ENCODE measurements around the gene ID3. TPM values are rescaled to one million over a fixed set of nuclear protein-coding genes. Genes with fewer than 3 reads are reported as not detected.

The ID3 gene
- total RNA-seq, 1 experiment from 2014 or later: 92.5 TPM

DNA sequence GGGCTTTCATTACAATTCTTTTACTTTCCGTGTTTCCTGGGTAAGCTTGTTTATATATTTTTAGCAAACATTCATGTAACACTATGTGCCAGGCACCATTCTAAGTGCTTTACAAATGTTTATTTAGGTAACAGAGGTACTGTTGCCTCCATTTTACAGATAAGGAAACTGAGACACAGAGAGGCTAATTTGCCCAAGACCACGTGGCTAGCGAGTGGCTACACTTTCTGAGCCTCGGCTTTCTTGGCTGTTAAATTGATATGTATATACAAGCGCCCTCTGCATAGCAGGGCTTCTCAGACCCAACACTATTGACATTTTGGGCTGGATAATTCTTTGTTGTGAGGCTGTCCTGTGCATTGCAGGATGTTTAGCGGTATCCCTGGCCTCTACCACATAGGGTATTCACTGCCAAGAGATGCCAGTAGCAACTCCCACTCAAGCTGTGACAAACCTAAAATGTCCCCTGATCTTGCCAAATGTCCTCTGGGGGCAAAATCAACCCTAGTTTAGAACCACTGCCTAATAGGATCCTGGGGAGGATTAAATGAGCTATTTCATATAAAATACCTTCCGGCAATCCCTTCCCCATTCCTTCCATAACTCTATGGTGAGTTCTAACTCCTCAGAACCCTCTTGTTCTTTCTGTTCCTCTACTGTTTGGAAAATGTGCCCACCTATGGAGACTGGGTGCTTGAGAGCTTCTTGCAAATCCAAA lies 17.2 kb upstream of the ID3 start:
- Histone ChIP-seq H3K4me2 (ENCODE audit: low read length) (peak overlapping the region; percentile 62), H3K27ac (ENCODE audit: low read length) (peak overlapping the region; percentile 77), H3K79me2 (ENCODE audit: low read length) (no peaks in the 10 kb centered on the region), H2AFZ (ENCODE audit: low read length) (peak overlapping the region; percentile 65), H3K9me2 (replicated peaks; ENCODE audit: low read length) (no peaks in the 10 kb centered on the region), H3K4me1 (ENCODE audit: insufficient read depth, low read length) (peaks cover 23% of the 10 kb centered on the region), H3K9me3 (ENCODE audit: low read length) (no peaks in the 10 kb centered on the region), H3F3A (ENCODE audit: low read length, unreplicated experiment) (no peaks in the 10 kb centered on the region), H3K9ac (ENCODE audit: low read length) (no peak overlapping the region), H3K27me3 (ENCODE audit: low read length) (no peaks in the 10 kb centered on the region), H4K20me1 (ENCODE audit: low read length) (no peaks in the 10 kb centered on the region), H3K36me3 (ENCODE audit: low read depth, low read length) (no peaks in the 10 kb centered on the region), H3K4me3 (ENCODE audit: low read length) (no peak overlapping the region)
- intact Hi-C loops (cut with micrococcal nuclease): no loop called here
- ChIA-PET POLR2A (ENCODE audit: unreplicated experiment) (interaction anchor here (0.6 kb wide), 1 partner anchor 15 kb away, joined by 10 read pairs; no protein-coding TSS in a partner anchor), CTCF (interaction anchor here (1.1 to 1.7 kb wide), 3 partner anchors 22 to 61 kb away, joined by 4 to 13 read pairs (median 5); no protein-coding TSS in a partner anchor)
- BruUV-seq (replicated peaks): no TSS peak
- DNase-seq (no peak), ATAC-seq (0 out of 2 replicates have a peak, but pooled peaks have one; percentile 32)
- TF ChIP-seq EZH2 (IDR thresholded peaks at IDR 0.05; ENCODE audit: low read length, unreplicated experiment): no peak
- no peak for TF ChIP-seq EZH2phosphoT487 (IDR thresholded peaks at IDR 0.05; ENCODE audit: borderline replicate concordance, low read length)
- TF ChIP-seq, protein P1, sequence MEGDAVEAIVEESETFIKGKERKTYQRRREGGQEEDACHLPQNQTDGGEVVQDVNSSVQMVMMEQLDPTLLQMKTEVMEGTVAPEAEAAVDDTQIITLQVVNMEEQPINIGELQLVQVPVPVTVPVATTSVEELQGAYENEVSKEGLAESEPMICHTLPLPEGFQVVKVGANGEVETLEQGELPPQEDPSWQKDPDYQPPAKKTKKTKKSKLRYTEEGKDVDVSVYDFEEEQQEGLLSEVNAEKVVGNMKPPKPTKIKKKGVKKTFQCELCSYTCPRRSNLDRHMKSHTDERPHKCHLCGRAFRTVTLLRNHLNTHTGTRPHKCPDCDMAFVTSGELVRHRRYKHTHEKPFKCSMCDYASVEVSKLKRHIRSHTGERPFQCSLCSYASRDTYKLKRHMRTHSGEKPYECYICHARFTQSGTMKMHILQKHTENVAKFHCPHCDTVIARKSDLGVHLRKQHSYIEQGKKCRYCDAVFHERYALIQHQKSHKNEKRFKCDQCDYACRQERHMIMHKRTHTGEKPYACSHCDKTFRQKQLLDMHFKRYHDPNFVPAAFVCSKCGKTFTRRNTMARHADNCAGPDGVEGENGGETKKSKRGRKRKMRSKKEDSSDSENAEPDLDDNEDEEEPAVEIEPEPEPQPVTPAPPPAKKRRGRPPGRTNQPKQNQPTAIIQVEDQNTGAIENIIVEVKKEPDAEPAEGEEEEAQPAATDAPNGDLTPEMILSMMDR (conservative IDR thresholded peaks at IDR 0.05; ENCODE audit: low read depth, low read length): no peak

DNA sequence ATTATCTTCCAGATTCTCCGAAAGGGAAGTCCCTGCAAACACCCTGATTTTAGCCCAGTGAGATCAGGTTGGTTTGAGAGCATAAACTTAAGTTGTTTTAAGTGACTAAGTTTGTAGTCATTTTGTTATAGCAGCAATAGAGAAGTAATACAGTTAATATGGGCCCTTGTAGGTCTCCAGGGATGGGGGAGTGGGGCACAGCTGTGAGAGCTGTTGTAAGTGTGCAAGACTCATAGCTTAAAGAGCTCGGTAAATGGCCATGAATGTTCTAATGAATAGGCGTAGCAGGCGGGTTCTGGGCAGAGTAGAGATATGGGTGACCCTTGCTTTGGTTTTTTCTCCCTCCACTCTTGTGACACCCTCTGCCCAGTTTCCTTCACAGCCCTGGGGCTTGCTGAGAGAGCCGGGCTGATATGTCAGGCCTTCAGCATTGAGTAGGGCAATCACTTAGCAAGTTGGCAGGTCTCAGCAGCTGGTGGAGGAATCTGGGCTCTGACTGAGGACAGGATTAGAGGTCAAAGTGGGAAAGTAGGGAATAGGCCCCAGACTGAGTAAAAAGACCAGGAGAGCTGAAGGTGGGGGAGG lies 16.0 kb upstream of the ID3 start:
- H3K79me2 ChIP-seq (ENCODE audit: low read length): no peaks in the 10 kb centered on the region
- ChIA-PET POLR2A (ENCODE audit: unreplicated experiment) (no interaction called here), CTCF (no interaction called here)
- H3K27me3 ChIP-seq (ENCODE audit: low read length): no peaks in the 10 kb centered on the region
- H2AFZ ChIP-seq (ENCODE audit: low read length): no peak overlapping the region
- intact Hi-C loops (cut with micrococcal nuclease): no loop called here
- H3K4me2 ChIP-seq (ENCODE audit: low read length): no peak overlapping the region
- H3K36me3 ChIP-seq (ENCODE audit: low read depth, low read length): no peaks in the 10 kb centered on the region
- no peaks in the 10 kb centered on the region for H3F3A ChIP-seq (ENCODE audit: low read length, unreplicated experiment)
- H3K4me3 ChIP-seq (ENCODE audit: low read length): no peak overlapping the region
- no peak for TF ChIP-seq EZH2phosphoT487 (IDR thresholded peaks at IDR 0.05; ENCODE audit: borderline replicate concordance, low read length)
- no peak for TF ChIP-seq EZH2 (IDR thresholded peaks at IDR 0.05; ENCODE audit: low read length, unreplicated experiment)
- TF ChIP-seq, protein P1 (conservative IDR thresholded peaks at IDR 0.05; ENCODE audit: low read depth, low read length): no peak
- peaks cover 23% of the 10 kb centered on the region for H3K4me1 ChIP-seq (ENCODE audit: insufficient read depth, low read length)
- H3K9me2 ChIP-seq (replicated peaks; ENCODE audit: low read length): no peaks in the 10 kb centered on the region
- ATAC-seq (no peak), DNase-seq (no peak)
- H4K20me1 ChIP-seq (ENCODE audit: low read length): no peaks in the 10 kb centered on the region
- H3K27ac ChIP-seq (ENCODE audit: low read length): no peak overlapping the region
- H3K9ac ChIP-seq (ENCODE audit: low read length): no peak overlapping the region
- BruUV-seq (replicated peaks): no TSS peak
- no peaks in the 10 kb centered on the region for H3K9me3 ChIP-seq (ENCODE audit: low read length)

DNA sequence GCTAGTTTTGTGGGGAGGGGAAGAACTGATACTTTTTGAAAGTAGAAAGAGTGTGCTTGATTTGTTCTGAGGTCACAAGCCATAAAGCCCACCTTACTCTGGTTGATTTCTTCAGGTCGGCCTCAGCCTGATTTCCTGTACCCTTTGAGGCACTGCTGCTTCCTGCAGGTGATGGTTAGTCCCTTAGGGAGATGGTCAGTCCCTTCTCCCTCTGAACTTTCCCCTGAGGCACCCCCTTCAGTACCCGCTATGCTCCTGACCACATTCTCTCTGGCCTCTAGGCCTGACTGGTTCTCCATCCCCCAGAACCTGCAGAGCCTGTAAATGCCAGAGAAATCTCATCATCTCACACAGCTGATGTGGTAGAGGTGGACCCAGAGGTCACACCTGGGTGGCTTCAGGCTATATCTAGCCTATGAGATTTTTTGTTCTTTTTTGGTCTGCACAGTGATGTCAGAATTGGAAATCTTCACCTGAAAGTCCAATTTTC lies 15.0 kb upstream of the ID3 start:
- DNase-seq: peak; percentile 35
- no peak overlapping the region for H3K4me2 ChIP-seq (ENCODE audit: low read length)
- H3K27me3 ChIP-seq (ENCODE audit: low read length): no peaks in the 10 kb centered on the region
- H3K4me1 ChIP-seq (ENCODE audit: insufficient read depth, low read length): peaks cover 23% of the 10 kb centered on the region
- no peak overlapping the region for H3K4me3 ChIP-seq (ENCODE audit: low read length)
- H3K79me2 ChIP-seq (ENCODE audit: low read length): no peaks in the 10 kb centered on the region
- no peak overlapping the region for H3K27ac ChIP-seq (ENCODE audit: low read length)
- no TSS peak for BruUV-seq (replicated peaks)
- H3K36me3 ChIP-seq (ENCODE audit: low read depth, low read length): no peaks in the 10 kb centered on the region
- no peaks in the 10 kb centered on the region for H3K9me3 ChIP-seq (ENCODE audit: low read length)
- H2AFZ ChIP-seq (ENCODE audit: low read length): no peak overlapping the region
- no peaks in the 10 kb centered on the region for H4K20me1 ChIP-seq (ENCODE audit: low read length)
- ChIA-PET POLR2A (ENCODE audit: unreplicated experiment) (no interaction called here), CTCF (no interaction called here)
- TF ChIP-seq, protein P1 (conservative IDR thresholded peaks at IDR 0.05; ENCODE audit: low read depth, low read length): no peak
- TF ChIP-seq EZH2 (IDR thresholded peaks at IDR 0.05; ENCODE audit: low read length, unreplicated experiment) (no peak), EZH2phosphoT487 (IDR thresholded peaks at IDR 0.05; ENCODE audit: borderline replicate concordance, low read length) (no peak)
- H3K9me2 ChIP-seq (replicated peaks; ENCODE audit: low read length): no peaks in the 10 kb centered on the region
- ATAC-seq: no peak
- no peak overlapping the region for H3K9ac ChIP-seq (ENCODE audit: low read length)
- intact Hi-C loops (cut with micrococcal nuclease): no loop called here
- no peaks in the 10 kb centered on the region for H3F3A ChIP-seq (ENCODE audit: low read length, unreplicated experiment)
